ENCODE data around the gene GFRA4.

The GFRA4 gene

DNA sequence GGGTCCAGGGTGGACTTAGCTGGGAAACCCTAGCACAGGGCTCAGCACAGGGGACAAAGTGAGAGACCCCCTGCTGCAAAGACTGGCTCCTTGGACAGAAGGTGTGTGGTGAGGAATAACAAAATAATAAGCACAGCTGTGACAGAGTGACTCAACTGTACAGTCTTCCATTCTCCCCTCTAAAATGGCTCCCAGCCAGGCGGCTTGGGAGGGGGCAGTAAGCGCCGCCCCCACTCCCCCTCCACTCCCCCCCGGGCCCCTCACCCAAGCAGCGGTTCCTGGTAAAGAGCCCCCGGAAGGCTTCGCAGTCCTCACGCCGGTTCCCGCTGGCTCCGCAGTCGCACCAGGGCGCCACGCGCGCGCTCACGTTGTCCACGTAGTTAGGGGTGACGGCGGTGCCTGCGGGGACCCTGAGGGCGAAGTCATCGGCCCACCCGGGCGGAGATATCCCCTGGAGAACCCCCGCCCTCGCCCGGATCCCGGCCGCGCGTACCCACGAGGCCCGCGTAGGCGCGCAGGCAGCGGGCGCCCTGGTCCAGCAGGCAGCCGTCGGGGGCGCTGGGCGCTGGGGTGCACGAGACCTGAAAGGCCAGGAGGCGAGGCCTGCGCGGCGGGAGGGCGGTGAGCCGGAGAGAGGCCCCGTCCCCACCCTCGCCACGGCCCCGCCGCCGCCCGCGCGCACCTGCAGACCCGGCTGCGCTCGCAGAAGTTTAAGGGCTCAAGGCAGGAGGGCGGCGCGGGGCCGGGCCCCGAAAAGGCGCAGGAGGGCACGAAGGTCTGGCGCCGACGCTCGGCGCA is 2.7 kb downstream of the GFRA4 start:
- TF ChIP-seq, protein P1, sequence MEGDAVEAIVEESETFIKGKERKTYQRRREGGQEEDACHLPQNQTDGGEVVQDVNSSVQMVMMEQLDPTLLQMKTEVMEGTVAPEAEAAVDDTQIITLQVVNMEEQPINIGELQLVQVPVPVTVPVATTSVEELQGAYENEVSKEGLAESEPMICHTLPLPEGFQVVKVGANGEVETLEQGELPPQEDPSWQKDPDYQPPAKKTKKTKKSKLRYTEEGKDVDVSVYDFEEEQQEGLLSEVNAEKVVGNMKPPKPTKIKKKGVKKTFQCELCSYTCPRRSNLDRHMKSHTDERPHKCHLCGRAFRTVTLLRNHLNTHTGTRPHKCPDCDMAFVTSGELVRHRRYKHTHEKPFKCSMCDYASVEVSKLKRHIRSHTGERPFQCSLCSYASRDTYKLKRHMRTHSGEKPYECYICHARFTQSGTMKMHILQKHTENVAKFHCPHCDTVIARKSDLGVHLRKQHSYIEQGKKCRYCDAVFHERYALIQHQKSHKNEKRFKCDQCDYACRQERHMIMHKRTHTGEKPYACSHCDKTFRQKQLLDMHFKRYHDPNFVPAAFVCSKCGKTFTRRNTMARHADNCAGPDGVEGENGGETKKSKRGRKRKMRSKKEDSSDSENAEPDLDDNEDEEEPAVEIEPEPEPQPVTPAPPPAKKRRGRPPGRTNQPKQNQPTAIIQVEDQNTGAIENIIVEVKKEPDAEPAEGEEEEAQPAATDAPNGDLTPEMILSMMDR (IDR thresholded peaks at IDR 0.05; ENCODE audit: low read depth, low read length) = no peak
- H3K27me3 ChIP-seq = peaks cover 22% of the 10 kb centered on the region
- no peak overlapping the region for H3K4me3 ChIP-seq (ENCODE audit: low read depth, low read length)
- no peaks in the 10 kb centered on the region for H3K4me1 ChIP-seq
- DNase-seq = no peak
- no peaks in the 10 kb centered on the region for H3K9me3 ChIP-seq
- no peaks in the 10 kb centered on the region for H3K36me3 ChIP-seq

DNA sequence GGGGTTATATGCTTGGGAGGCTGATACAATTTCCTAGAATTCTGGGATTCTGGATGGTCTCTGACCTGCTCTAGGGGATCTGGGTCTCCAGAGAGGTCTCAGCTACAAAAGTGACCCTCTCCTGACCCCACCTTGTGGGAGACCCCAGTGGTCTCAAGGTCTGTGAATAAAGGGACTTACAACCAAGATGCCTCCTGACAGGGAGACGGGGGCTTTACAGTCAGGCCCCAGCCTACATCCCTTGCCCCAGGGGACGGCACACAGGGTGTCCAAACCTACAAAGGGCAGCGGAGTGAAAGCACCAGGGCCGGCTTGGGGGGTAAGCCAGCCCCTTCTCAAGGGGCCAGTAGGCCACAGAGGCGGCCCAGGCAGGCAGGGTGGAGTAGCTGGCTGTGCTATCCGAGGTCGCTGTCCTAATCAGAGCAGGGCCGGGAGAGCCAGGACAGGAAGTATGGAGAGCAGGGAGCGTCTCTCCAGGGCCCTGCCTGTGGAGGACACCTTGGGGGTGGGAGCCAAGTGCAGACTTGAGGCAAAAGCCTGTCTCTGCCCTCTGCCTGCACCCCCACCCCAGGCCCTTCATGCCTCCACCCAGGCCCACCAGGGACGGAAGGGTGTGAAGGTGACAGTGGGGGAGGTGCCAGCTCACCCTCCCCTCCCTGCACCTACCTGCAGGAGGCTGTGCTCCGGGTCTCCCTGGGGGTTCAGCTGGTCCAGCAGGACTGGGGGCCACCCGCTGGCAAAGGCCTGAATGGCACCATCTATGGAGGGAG is 3.5 kb downstream of the GFRA4 start:
- Histone ChIP-seq H3K4me1 (no peaks in the 10 kb centered on the region; the same call in 1 of the 2 replicates), H3K27me3 (peaks cover 22% of the 10 kb centered on the region), H3K9me3 (no peaks in the 10 kb centered on the region), H3K4me3 (ENCODE audit: low read depth, low read length) (no peak overlapping the region), H3K36me3 (no peaks in the 10 kb centered on the region)
- TF ChIP-seq, protein P1 (IDR thresholded peaks at IDR 0.05; ENCODE audit: low read depth, low read length) = 0 out of 2 replicates have a peak, but pooled peaks have one; percentile 6
- no peak for DNase-seq

DNA sequence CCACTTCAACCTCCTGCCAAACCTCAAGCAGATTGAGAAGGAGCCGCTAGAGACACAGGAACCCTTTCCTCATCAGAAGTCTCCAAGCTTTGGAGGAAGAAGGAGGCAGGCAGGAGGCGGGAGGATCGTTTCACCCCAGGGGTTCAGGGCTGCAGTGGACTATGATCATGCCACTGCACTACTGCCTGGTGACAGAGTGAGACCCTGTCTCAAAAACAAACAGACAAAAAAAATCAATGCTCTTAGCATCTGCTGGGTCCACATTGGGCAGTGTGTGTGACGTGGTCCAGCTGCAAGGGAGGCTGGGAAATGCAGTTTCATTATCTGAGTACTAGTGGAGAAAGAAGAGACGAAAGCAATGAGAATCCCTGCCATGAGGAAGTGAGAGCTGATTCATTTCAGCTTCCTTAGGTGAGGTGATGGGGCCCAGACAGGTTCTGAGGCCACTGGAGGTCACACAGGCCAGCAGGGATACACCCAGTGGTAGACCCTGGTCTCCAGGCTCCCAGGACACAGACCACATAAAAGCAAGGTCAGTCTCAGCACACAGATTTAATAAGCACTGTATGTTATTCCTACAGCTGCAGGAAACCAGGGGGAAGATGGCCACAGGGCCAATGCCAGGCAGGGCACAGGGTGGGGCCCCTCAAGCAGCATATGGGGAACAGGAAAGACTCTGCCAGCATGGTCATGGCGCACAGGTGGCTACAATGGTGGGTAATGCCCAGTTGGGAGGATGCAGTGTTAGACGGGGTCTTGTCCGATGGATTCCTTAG is 4.3 kb downstream of the GFRA4 start:
- no peaks in the 10 kb centered on the region for H3K36me3 ChIP-seq
- H3K9me3 ChIP-seq = no peaks in the 10 kb centered on the region
- no peaks in the 10 kb centered on the region; the same call in 1 of the 2 replicates for H3K4me1 ChIP-seq
- peaks cover 22% of the 10 kb centered on the region for H3K27me3 ChIP-seq
- TF ChIP-seq, protein P1 (IDR thresholded peaks at IDR 0.05; ENCODE audit: low read depth, low read length) = no peak
- H3K4me3 ChIP-seq (ENCODE audit: low read depth, low read length) = no peak overlapping the region
- DNase-seq = no peak

DNA sequence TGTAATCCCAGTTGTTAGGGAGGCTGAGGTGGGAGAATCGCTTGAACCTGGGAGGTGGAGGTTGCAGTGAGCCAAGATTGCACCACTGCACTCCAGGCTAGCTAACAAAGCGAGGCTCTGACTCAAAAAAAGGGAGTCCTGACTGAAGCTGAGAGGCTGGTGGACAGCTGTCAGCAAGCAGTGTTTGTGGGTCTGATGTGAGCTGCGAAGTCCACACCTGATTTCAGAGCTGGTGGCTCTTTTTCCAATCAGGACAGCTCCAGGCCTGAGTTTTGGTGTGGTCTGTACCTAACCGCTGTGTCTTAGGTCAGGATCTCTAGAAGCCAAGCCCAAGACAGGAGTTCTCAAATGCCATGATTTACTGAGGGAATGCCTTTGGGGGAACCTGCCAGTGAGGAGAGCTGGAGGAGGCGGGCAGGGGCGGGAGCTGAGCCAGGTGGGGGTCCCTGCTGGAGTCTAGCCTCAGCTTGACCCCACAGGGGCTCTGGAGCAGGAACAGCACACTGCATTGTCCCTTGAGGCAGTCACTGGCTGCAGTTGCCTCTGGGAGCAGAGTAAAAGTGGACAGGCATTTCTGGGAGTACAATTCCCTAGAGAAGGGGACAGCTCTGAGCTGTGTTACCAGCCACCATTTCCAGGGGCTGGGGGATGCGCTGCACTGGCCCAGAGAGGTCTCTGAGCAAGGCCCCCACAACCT is 5.0 kb downstream of the GFRA4 start:
- no peaks in the 10 kb centered on the region for H3K9me3 ChIP-seq
- no peaks in the 10 kb centered on the region; the same call in 1 of the 2 replicates for H3K4me1 ChIP-seq
- no peak overlapping the region for H3K4me3 ChIP-seq (ENCODE audit: low read depth, low read length)
- TF ChIP-seq, protein P1 (IDR thresholded peaks at IDR 0.05; ENCODE audit: low read depth, low read length) = no peak
- peaks cover 22% of the 10 kb centered on the region for H3K27me3 ChIP-seq
- H3K36me3 ChIP-seq = no peaks in the 10 kb centered on the region
- DNase-seq = no peak

DNA sequence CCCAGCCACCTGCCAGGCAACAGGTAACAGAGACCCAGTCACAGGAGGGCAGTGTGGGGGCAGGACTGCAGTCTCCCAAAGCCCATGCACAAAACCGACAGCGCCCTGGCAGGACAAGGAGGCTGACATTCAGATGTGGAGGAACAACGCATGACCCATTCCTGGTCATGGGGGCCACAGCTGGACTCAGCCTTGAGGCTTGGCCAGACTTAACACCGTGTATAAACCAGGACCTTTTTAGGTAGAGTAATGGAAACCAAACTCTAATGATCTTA is 8.1 kb downstream of the GFRA4 start:
- TF ChIP-seq, protein P1 (IDR thresholded peaks at IDR 0.05; ENCODE audit: low read depth, low read length) = no peak

More for the DNA sequence above, 8.1 kb downstream of the GFRA4 start:
- no peak for DNase-seq
- no peak overlapping the region for H3K4me3 ChIP-seq (ENCODE audit: low read depth, low read length)
- no peaks in the 10 kb centered on the region for H3K36me3 ChIP-seq
- no peaks in the 10 kb centered on the region; the same call in 1 of the 2 replicates for H3K4me1 ChIP-seq
- no peaks in the 10 kb centered on the region for H3K9me3 ChIP-seq
- peaks cover 1% of the 10 kb centered on the region; the same call in 1 of the 2 replicates for H3K27me3 ChIP-seq
